OCI-LY7 (cell line): ENCODE measurements around the gene CITED2.

ENCODE experiments used
- EZH2phosphoT487 ChIP-seq: fragments of 200-600 bp; sonication (generic); IDR thresholded peaks from 2 replicates; pipeline ENCODE4 v1.6.1; 2018; ENCODE audit warnings: low read depth, borderline replicate concordance, mild to moderate bottlenecking, mixed run types, antibody characterized with exemption, low read length, moderate library complexity, mixed read lengths
- TF ChIP-seq, protein P1 (sequence below): fragments of 200-600 bp; sonication (generic); conservative IDR thresholded peaks from 2 replicates; pipeline ENCODE4 v1.5.1; 2014; ENCODE audit warnings: mild to moderate bottlenecking, antibody characterized with exemption, low read length, moderate library complexity, mixed read lengths

DNA sequence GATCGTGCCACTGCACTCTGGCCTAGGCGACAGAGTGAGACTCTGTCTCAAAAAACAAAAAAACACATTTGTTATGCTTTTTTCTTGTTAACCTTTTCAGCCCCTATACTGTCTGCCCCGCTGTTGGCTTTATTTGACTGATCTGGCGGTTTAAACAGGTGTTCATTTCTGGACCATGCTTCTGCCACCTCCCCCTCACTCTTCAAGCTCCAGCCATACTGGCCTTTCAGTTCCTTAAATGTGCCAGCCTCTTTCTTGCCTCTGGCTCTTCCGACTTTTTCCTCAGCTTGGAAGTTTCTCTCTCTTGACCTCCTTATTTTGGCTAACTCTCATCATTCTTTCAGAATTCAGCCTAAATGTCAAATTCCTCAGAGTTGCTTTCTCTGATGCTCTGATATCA is 47.4 kb downstream of the CITED2 start:
- TF ChIP-seq, protein P1, sequence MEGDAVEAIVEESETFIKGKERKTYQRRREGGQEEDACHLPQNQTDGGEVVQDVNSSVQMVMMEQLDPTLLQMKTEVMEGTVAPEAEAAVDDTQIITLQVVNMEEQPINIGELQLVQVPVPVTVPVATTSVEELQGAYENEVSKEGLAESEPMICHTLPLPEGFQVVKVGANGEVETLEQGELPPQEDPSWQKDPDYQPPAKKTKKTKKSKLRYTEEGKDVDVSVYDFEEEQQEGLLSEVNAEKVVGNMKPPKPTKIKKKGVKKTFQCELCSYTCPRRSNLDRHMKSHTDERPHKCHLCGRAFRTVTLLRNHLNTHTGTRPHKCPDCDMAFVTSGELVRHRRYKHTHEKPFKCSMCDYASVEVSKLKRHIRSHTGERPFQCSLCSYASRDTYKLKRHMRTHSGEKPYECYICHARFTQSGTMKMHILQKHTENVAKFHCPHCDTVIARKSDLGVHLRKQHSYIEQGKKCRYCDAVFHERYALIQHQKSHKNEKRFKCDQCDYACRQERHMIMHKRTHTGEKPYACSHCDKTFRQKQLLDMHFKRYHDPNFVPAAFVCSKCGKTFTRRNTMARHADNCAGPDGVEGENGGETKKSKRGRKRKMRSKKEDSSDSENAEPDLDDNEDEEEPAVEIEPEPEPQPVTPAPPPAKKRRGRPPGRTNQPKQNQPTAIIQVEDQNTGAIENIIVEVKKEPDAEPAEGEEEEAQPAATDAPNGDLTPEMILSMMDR = no peak
- no peak for TF ChIP-seq EZH2phosphoT487
